Fibroblast of villous mesenchyme (primary cell): ENCODE data around the gene FASLG. TPM values are rescaled to one million over a fixed set of nuclear protein-coding genes. Genes with fewer than 3 reads are reported as not detected.
"Not testable (repeated sequence)": the region's sequence is repeated elsewhere in the genome, so short reads cannot be mapped to it uniquely, and the experiment has no call there.

Experiments
- DNase-seq: peaks from one replicate; pipeline ENCODE4 v3.0.0-alpha.2; 2010; ENCODE audit warnings: low read depth
- H3K4me3 ChIP-seq: 2 replicates; pipeline ENCODE4 v1.5.1; 2011; ENCODE audit warnings: low read depth, mild to moderate bottlenecking, low read length
- CTCF ChIP-seq: IDR thresholded peaks from 2 replicates; pipeline ENCODE4 v1.5.1; 2012; ENCODE audit warnings: low read depth, mild to moderate bottlenecking, low read length; ENCODE audit not compliant: insufficient read depth
- total RNA-seq: library from RNA; depleted of rRNA; stranded (reverse); fragments of >200 nt; gene quantifications from 2 replicates; pipeline ENCODE4 v1.2.3, GENCODE V29; 2012

Gene FASLG
- total RNA-seq, 1 donor = not detected

- no peak for DNase-seq
Observed at GRCh38 chr1:172686143-172686542, 27.2 kb downstream of the FASLG start.

GRCh38 chr1:172688428-172689085, 29.7 kb downstream of the FASLG start:
- DNase-seq, H3K4me3 ChIP-seq: not testable (repeated sequence)

More at GRCh38 chr1:172686143-172686542, 27.2 kb downstream of the FASLG start:
- H3K4me3 ChIP-seq = no peak overlapping the region
- TF ChIP-seq CTCF = no peak

GRCh38 chr1:172690925-172691324, 32.0 kb downstream of the FASLG start:
- not testable (repeated sequence) for H3K4me3 ChIP-seq, DNase-seq

GRCh38 chr1:172697534-172698002, 38.7 kb downstream of the FASLG start:
- TF ChIP-seq CTCF = no peak
- no peak for DNase-seq
- no peak overlapping the region for H3K4me3 ChIP-seq

GRCh38 chr1:172698224-172698623, 39.3 kb downstream of the FASLG start:
- TF ChIP-seq CTCF = no peak
- H3K4me3 ChIP-seq = no peak overlapping the region
- no peak for DNase-seq

GRCh38 chr1:172699111-172699510, 40.2 kb downstream of the FASLG start:
- TF ChIP-seq CTCF = no peak
- no peak for DNase-seq
- H3K4me3 ChIP-seq = no peak overlapping the region

GRCh38 chr1:172699695-172700227, 40.9 kb downstream of the FASLG start:
- no peak overlapping the region for H3K4me3 ChIP-seq
- no peak for TF ChIP-seq CTCF
- no peak for DNase-seq

- TF ChIP-seq CTCF = no peak
- no peak for DNase-seq
- H3K4me3 ChIP-seq = no peak overlapping the region
Observed at GRCh38 chr1:172700556-172700955, 41.7 kb downstream of the FASLG start.
